Measurements from ENCODE around the gene ADGRL2.

DNA sequence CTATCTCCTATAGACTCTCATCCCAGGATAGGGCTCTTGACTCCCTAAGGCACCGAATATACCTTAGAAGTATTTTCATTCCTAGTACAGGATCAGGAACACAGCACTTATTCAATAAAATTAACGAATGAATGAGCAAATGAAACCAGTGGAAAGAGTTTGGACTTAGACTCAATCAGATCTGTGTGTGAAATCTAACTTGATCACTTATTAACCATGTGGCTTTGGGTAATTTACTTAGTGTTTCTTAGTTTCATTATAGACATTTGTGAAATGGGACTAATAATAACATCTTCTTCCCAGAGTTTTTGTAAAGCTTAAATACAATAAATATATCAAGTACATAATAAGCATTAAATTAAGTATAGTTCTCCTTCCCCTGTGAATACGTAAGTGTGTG is 230.1 kb downstream of the ADGRL2 start:
- TF ChIP-seq, protein P1, sequence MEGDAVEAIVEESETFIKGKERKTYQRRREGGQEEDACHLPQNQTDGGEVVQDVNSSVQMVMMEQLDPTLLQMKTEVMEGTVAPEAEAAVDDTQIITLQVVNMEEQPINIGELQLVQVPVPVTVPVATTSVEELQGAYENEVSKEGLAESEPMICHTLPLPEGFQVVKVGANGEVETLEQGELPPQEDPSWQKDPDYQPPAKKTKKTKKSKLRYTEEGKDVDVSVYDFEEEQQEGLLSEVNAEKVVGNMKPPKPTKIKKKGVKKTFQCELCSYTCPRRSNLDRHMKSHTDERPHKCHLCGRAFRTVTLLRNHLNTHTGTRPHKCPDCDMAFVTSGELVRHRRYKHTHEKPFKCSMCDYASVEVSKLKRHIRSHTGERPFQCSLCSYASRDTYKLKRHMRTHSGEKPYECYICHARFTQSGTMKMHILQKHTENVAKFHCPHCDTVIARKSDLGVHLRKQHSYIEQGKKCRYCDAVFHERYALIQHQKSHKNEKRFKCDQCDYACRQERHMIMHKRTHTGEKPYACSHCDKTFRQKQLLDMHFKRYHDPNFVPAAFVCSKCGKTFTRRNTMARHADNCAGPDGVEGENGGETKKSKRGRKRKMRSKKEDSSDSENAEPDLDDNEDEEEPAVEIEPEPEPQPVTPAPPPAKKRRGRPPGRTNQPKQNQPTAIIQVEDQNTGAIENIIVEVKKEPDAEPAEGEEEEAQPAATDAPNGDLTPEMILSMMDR (conservative IDR thresholded peaks at IDR 0.05; ENCODE audit: low read depth in 2 of 2): no peak
- no peak for TF ChIP-seq EZH2phosphoT487 (IDR thresholded peaks at IDR 0.05; ENCODE audit: unreplicated experiment)
- no peak for TF ChIP-seq EZH2 (IDR thresholded peaks at IDR 0.05; ENCODE audit: low read depth, unreplicated experiment)
- no peak for TF ChIP-seq POLR2AphosphoS5 (IDR thresholded peaks at IDR 0.05; ENCODE audit: low read depth)
- TF ChIP-seq, protein P2, sequence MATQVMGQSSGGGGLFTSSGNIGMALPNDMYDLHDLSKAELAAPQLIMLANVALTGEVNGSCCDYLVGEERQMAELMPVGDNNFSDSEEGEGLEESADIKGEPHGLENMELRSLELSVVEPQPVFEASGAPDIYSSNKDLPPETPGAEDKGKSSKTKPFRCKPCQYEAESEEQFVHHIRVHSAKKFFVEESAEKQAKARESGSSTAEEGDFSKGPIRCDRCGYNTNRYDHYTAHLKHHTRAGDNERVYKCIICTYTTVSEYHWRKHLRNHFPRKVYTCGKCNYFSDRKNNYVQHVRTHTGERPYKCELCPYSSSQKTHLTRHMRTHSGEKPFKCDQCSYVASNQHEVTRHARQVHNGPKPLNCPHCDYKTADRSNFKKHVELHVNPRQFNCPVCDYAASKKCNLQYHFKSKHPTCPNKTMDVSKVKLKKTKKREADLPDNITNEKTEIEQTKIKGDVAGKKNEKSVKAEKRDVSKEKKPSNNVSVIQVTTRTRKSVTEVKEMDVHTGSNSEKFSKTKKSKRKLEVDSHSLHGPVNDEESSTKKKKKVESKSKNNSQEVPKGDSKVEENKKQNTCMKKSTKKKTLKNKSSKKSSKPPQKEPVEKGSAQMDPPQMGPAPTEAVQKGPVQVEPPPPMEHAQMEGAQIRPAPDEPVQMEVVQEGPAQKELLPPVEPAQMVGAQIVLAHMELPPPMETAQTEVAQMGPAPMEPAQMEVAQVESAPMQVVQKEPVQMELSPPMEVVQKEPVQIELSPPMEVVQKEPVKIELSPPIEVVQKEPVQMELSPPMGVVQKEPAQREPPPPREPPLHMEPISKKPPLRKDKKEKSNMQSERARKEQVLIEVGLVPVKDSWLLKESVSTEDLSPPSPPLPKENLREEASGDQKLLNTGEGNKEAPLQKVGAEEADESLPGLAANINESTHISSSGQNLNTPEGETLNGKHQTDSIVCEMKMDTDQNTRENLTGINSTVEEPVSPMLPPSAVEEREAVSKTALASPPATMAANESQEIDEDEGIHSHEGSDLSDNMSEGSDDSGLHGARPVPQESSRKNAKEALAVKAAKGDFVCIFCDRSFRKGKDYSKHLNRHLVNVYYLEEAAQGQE (IDR thresholded peaks at IDR 0.05; ENCODE audit: unreplicated experiment): no peak
- TF ChIP-seq JUNB (IDR thresholded peaks at IDR 0.05; ENCODE audit: unreplicated experiment): no peak
- TF ChIP-seq STAT1 (IDR thresholded peaks at IDR 0.05; ENCODE audit: unreplicated experiment): no peak
- TF ChIP-seq CREB1 (CRISPR knock-in tag; IDR thresholded peaks at IDR 0.05; ENCODE audit: low read depth): no peak
- TF ChIP-seq, protein P3, sequence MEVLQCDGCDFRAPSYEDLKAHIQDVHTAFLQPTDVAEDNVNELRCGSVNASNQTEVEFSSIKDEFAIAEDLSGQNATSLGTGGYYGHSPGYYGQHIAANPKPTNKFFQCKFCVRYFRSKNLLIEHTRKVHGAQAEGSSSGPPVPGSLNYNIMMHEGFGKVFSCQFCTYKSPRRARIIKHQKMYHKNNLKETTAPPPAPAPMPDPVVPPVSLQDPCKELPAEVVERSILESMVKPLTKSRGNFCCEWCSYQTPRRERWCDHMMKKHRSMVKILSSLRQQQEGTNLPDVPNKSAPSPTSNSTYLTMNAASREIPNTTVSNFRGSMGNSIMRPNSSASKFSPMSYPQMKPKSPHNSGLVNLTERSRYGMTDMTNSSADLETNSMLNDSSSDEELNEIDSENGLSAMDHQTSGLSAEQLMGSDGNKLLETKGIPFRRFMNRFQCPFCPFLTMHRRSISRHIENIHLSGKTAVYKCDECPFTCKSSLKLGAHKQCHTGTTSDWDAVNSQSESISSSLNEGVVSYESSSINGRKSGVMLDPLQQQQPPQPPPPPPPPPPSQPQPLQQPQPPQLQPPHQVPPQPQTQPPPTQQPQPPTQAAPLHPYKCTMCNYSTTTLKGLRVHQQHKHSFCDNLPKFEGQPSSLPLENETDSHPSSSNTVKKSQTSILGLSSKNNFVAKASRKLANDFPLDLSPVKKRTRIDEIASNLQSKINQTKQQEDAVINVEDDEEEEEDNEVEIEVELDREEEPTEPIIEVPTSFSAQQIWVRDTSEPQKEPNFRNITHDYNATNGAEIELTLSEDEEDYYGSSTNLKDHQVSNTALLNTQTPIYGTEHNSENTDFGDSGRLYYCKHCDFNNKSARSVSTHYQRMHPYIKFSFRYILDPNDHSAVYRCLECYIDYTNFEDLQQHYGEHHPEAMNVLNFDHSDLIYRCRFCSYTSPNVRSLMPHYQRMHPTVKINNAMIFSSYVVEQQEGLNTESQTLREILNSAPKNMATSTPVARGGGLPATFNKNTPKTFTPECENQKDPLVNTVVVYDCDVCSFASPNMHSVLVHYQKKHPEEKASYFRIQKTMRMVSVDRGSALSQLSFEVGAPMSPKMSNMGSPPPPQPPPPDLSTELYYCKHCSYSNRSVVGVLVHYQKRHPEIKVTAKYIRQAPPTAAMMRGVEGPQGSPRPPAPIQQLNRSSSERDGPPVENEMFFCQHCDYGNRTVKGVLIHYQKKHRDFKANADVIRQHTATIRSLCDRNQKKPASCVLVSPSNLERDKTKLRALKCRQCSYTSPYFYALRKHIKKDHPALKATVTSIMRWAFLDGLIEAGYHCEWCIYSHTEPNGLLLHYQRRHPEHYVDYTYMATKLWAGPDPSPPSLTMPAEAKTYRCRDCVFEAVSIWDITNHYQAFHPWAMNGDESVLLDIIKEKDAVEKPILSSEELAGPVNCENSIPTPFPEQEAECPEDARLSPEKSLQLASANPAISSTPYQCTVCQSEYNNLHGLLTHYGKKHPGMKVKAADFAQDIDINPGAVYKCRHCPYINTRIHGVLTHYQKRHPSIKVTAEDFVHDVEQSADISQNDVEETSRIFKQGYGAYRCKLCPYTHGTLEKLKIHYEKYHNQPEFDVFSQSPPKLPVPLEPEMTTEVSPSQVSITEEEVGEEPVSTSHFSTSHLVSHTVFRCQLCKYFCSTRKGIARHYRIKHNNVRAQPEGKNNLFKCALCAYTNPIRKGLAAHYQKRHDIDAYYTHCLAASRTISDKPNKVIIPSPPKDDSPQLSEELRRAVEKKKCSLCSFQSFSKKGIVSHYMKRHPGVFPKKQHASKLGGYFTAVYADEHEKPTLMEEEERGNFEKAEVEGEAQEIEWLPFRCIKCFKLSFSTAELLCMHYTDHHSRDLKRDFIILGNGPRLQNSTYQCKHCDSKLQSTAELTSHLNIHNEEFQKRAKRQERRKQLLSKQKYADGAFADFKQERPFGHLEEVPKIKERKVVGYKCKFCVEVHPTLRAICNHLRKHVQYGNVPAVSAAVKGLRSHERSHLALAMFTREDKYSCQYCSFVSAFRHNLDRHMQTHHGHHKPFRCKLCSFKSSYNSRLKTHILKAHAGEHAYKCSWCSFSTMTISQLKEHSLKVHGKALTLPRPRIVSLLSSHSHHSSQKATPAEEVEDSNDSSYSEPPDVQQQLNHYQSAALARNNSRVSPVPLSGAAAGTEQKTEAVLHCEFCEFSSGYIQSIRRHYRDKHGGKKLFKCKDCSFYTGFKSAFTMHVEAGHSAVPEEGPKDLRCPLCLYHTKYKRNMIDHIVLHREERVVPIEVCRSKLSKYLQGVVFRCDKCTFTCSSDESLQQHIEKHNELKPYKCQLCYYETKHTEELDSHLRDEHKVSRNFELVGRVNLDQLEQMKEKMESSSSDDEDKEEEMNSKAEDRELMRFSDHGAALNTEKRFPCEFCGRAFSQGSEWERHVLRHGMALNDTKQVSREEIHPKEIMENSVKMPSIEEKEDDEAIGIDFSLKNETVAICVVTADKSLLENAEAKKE (CRISPR knock-in tag; IDR thresholded peaks at IDR 0.05): no peak
